NCI-H526 (cell line): Measurements from ENCODE around the gene LILRB1.
"Not testable (repeated sequence)": the region's sequence is repeated elsewhere in the genome, so short reads cannot be mapped to it uniquely, and the experiment has no call there.

Source experiments
- DNase-seq, 2 experiments: peaks; one replicate each; lab custom pipeline; 2025; lab: John Stamatoyannopoulos, UW

Gene LILRB1

GRCh38 chr19:54624934-54625730 is 5.2 kb upstream of the LILRB1 start:
- DNase-seq = not testable (repeated sequence)

- DNase-seq = no peak
Observed at GRCh38 chr19:54626757-54627156, 3.5 kb upstream of the LILRB1 start.

- not testable (repeated sequence) for DNase-seq
Observed at GRCh38 chr19:54627912-54628311, 2.4 kb upstream of the LILRB1 start.

GRCh38 chr19:54630782-54631181 is 498 bp downstream of the LILRB1 start:
- no peak for DNase-seq

- not testable (repeated sequence) for DNase-seq
Observed at GRCh38 chr19:54631489-54632337, 1.4 kb downstream of the LILRB1 start.

GRCh38 chr19:54632517-54632916 is 2.2 kb downstream of the LILRB1 start:
- not testable (repeated sequence) for DNase-seq

GRCh38 chr19:54633401-54633800 is 3.1 kb downstream of the LILRB1 start:
- DNase-seq = no peak

GRCh38 chr19:54636081-54636480 is 5.8 kb downstream of the LILRB1 start:
- DNase-seq = not testable (repeated sequence)

GRCh38 chr19:54638683-54639082 is 8.4 kb downstream of the LILRB1 start:
- no peak for DNase-seq

GRCh38 chr19:54642953-54643352 is 12.7 kb downstream of the LILRB1 start:
- DNase-seq = not testable (repeated sequence)

- not testable (repeated sequence) for DNase-seq
Observed at GRCh38 chr19:54643583-54643982, 13.3 kb downstream of the LILRB1 start.

GRCh38 chr19:54644056-54644455 is 13.8 kb downstream of the LILRB1 start:
- no peak for DNase-seq

- no peak for DNase-seq
Observed at GRCh38 chr19:54646331-54646841, 16.1 kb downstream of the LILRB1 start.

GRCh38 chr19:54648129-54648528 is 17.8 kb downstream of the LILRB1 start:
- DNase-seq = peak in 1 of 2 experiments; percentile 38

- DNase-seq = no peak
Observed at GRCh38 chr19:54650108-54650655, 19.9 kb downstream of the LILRB1 start.

- DNase-seq = peak; percentile 57 to 78
Observed at GRCh38 chr19:54653181-54653809, 23.0 kb downstream of the LILRB1 start.

GRCh38 chr19:54654447-54655321 is 24.4 kb downstream of the LILRB1 start:
- no peak for DNase-seq

- no peak for DNase-seq
Observed at GRCh38 chr19:54659300-54659699, 29.0 kb downstream of the LILRB1 start.

GRCh38 chr19:54660306-54660705 is 30.0 kb downstream of the LILRB1 start:
- no peak for DNase-seq

GRCh38 chr19:54660964-54661363 is 30.7 kb downstream of the LILRB1 start:
- no peak for DNase-seq
